Ovary (tissue), 3 donors: ENCODE results near the gene SYT3.

Source experiments
- POLR2A ChIP-seq: fragments of 450-650 bp; IDR thresholded peaks from one replicate; pipeline ENCODE4 v1.6.1; 2017; ENCODE audit warnings: antibody characterized with exemption, mild to moderate bottlenecking, moderate library complexity
- TF ChIP-seq, protein P1 (sequence below), 3 donors: fragments of 450-650 bp in 2 of 3; fragments of 200-600 bp in 1 of 3; IDR thresholded peaks; one replicate each; pipeline versions ENCODE4 v1.5.1 to v1.8.0; 2016 to 2022; ENCODE audit warnings: antibody characterized with exemption in 3 of 3, mild to moderate bottlenecking in 1 of 3
- donor health status: DM: no; HTN: no; CAD: no.

GRCh38 chr19:50626011-50626410, 13.7 kb downstream of the SYT3 start:
- TF ChIP-seq POLR2A = no peak
- TF ChIP-seq, protein P1, sequence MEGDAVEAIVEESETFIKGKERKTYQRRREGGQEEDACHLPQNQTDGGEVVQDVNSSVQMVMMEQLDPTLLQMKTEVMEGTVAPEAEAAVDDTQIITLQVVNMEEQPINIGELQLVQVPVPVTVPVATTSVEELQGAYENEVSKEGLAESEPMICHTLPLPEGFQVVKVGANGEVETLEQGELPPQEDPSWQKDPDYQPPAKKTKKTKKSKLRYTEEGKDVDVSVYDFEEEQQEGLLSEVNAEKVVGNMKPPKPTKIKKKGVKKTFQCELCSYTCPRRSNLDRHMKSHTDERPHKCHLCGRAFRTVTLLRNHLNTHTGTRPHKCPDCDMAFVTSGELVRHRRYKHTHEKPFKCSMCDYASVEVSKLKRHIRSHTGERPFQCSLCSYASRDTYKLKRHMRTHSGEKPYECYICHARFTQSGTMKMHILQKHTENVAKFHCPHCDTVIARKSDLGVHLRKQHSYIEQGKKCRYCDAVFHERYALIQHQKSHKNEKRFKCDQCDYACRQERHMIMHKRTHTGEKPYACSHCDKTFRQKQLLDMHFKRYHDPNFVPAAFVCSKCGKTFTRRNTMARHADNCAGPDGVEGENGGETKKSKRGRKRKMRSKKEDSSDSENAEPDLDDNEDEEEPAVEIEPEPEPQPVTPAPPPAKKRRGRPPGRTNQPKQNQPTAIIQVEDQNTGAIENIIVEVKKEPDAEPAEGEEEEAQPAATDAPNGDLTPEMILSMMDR (IDR thresholded peaks at IDR 0.05) = no peak
